ENCODE measurements around the gene CACNG6.
"Not testable (repeated sequence)": the region's sequence is repeated elsewhere in the genome, so short reads cannot be mapped to it uniquely, and the experiment has no call there.

CACNG6 gene, protein sequence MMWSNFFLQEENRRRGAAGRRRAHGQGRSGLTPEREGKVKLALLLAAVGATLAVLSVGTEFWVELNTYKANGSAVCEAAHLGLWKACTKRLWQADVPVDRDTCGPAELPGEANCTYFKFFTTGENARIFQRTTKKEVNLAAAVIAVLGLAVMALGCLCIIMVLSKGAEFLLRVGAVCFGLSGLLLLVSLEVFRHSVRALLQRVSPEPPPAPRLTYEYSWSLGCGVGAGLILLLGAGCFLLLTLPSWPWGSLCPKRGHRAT

DNA sequence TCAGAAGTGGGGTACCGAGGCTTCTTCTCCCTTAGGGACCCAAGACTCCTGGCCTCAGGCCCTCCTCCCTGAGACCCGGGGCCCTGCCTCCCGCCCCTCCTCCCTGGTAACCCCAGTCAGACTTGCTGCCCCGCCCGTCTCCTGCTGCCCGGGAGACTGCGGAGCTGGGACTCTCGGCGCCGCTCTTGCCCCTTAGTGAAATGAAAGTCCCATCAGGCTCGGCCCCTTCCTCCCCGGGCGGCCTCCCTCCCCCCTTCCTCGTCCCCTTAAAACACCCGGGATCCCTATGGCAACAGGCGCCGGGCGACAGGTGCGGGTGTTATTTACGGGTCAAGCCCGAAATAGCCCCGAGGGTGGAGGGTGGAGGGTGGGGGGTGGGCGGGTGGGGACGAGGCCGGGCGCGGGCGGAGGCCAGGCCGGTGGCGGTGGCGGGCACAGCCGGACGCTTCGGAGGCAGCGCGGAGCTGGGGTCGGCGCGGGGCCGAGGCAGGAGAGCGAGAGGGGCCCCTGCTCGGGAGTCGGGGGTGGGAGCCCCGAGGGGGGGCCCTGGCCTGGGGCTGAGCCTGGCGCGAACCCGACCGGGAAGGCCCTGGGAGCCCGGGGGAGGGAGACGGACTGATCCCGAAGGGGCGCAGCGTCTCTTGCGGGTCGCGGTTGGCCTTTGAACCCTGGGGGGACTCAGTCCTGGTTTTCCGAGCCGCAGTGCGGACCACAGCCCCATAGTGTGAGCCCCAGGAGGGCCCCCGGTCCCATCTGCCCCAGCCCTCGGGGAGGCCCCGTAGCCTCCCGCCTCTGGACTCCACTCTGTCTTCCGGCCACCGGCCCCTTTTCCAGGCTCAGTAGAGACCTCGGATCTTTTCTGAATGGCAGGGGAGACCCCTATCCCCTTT is at the start of gene CACNG6:
Gene CACNG6, plus strand, starts transcription at position 414 of the 890 bp plus-strand sequence. CDS start 1,241 bp downstream, outside the sequence.
- DNase-seq (ENCODE audit: low read depth): no peak

DNA sequence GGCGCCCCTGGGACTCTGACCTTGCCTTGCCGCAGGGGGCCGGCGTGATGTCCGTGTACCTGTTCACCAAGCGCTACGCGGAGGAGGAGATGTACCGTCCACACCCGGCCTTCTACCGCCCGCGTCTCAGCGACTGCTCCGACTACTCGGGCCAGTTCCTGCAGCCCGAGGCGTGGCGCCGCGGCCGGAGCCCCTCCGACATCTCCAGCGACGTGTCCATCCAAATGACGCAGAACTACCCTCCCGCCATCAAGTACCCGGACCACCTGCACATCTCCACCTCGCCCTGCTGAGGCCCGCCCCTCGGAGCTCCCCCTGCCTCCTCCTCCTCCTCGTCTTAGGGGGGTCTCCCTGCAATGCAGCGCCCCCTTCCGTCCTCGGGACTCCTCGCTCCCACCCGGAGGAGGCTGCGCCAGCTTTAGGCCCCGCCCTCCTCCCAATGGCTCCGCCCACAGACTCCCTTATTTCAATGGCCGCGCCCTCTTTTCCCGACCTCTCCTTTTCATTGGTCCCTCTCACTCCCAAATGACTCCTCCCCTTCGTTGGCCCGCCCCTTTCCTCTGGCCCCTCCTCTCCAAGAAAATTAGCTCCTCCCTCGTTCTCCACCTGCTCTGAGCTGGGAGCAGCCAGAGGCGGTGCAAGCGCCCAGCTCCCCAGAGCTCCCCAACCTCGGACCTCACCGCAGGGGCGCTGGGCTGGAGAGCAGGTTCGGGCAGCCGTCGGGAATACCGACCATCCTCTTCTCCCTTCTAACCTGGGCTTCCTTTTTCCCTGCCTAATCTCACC is 49.2 kb upstream of the CACNG6 start:
- DNase-seq (ENCODE audit: low read depth): no peak

DNA sequence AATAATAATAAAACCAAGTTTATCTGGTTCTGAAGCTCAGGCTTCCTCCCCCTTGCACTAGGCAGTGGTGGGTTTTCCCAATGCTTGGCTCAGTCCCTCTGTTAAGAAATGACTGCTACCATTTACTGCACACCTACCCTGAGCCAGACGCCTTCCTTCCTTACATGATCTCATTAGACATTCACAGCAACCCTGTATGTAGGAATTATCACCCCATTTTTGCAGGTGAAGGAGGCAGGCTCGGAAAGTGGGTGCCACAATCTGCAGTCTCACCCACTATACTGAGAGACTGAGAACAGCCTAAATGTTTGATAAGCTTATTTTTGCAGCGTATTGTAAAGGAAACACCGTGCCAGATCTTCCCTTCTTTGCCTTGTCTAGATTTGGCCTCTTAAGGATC is 47.0 kb upstream of the CACNG6 start:
- DNase-seq (ENCODE audit: low read depth): no peak

DNA sequence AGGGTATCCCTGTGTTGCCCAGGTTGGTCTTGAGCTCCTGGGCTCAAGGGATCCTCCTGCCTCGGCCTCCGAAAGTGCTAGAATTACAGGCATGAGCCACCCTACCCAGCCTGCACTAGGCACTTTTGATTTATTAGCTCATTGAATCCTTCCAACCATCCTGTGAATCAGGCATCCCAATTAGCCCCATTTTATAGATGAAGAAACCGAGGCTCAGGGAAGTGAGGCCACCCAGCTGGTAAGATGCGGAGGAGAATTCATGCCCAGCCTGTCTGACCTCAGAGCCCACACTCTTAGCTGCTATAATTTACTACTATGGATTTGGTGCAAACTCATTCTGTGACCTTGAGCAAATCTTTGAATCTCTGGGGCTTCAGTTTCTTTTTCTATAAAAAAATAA is 46.5 kb upstream of the CACNG6 start:
- DNase-seq (ENCODE audit: low read depth): no peak

DNA sequence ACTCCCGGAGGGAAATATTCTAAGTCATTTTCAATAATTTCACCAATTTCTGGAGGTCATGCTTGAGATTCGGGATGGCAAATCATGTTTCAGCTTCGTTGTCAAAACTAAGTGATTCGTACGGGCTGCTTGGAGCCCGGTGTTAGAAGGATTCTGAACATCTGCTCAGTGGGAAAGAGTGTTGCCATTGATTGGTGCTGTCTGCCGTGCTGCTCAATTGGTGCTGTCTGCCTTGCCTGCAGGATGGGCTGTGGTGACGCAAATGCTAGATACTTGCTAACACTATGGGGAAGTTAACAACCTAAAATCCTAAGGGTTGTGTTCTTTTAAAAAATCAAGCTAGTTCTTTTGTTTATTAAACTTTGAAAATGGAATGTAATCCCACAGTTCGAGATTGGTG is 46.0 kb upstream of the CACNG6 start:
- DNase-seq (ENCODE audit: low read depth): no peak

DNA sequence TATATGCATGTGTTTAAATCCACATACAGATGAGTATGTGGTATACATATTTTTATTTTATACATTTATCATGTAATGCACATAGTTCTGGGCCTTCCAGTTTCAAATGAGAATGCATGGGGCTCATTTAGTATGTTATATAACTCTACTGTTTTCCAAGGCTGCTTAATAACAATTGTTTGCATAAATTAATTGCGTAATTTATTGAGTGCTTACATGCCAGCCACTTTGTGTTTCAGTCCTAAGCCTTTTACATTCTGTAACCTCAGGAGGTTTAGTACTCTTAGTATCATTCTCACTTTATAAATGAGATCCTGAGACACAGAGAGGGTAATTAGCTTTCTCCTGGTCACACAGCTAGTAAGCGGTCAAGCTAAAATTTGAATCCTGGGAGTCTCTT is 45.4 kb upstream of the CACNG6 start:
- no peak for DNase-seq (ENCODE audit: low read depth)

DNA sequence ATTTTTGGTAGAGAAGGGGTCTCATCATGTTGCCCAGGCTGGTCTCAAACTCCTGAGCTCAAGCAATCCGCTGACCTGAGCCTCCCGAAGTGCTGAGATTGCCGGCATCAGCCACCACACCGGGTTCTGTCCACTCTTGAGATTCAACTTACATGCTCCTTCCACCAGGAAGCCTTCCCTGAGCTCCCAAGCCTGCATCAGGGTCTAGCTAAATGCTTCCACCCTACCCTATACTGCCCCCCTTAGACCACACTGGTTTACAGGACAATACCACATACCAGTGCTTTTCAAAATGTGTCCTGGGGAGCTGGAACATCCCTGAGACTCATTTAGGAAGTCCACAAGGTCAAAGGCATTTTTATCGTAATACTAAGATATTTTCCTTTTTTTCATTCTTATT is 43.8 kb upstream of the CACNG6 start:
- no peak for DNase-seq (ENCODE audit: low read depth)

DNA sequence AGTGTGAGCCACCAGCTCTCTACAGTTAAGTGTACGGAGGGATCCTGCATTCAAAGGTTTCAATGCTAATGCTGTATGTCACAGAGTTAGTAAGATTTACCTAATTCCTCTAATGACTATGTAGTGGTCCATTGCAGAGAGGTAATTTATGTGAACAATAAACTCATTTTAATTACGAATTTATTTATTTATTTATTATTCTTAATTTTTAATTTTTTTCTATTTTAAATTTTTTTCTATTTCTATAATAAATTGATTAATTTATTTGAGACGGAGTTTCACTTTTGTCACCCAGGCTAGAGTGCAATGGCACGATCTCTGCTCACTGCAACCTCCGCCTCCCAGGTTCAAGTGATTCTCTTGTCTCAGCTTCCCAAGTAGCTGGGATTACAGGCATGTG is 42.8 kb upstream of the CACNG6 start:
- DNase-seq (ENCODE audit: low read depth): not testable (repeated sequence)

DNA sequence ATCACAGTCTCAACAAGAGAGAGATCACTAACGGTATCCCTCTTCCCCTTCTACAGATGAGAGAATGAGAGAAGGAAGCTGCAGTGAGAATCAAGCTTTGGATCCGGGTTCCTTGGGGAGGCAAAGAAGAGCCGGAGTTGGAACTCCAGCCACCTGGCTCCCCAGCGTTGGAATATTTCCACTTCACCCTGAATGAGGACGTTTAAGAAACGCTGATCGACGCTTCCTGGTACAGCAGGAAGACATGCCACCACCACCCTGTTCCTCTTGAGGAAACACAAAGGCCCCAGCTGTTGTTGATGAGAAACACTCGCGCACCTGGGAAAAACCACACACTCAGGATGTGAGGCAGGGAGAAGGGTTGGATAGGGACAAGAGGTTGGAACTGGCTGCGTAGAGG is 40.0 kb upstream of the CACNG6 start:
- DNase-seq (ENCODE audit: low read depth): no peak

DNA sequence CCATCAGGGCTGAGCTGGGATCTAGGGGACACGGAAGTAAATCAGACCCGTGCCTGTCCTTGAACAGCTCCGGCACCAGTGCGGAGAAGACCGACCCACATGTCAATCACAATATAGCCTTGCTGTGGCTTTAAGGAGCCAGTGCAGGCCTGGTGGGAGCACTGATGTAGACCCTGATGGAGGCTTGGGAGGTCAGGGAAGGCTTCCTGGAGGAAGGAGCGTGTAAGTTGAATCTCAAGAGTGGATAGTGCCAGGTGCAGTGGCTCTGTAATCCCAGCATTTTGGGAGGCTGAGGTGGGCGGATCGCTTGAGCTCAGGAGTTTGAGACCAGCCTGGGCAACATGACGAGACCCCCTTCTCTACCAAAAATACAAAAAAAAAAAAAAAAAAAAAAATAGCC is 39.5 kb upstream of the CACNG6 start:
- DNase-seq (ENCODE audit: low read depth): no peak

DNA sequence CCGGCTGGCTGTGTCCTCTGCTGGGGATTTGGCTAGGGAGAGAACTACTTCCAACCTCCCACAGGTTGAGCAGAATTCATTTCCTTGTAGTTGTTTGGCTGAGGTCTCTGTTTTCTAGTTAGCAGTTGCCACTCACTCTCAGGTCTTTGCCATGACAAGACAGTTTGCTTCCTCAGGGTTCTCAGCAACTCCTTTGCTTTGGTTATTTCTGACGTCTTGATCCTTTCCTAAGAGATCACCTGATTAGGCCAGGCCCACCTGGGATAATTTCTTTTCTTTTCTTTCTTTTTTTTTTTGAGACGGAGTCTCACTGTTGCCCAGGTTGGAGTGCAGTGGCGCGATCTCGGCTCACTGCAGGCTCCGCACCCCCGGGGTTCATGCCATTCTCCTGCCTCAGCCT is 38.1 kb upstream of the CACNG6 start:
- no peak for DNase-seq (ENCODE audit: low read depth)

DNA sequence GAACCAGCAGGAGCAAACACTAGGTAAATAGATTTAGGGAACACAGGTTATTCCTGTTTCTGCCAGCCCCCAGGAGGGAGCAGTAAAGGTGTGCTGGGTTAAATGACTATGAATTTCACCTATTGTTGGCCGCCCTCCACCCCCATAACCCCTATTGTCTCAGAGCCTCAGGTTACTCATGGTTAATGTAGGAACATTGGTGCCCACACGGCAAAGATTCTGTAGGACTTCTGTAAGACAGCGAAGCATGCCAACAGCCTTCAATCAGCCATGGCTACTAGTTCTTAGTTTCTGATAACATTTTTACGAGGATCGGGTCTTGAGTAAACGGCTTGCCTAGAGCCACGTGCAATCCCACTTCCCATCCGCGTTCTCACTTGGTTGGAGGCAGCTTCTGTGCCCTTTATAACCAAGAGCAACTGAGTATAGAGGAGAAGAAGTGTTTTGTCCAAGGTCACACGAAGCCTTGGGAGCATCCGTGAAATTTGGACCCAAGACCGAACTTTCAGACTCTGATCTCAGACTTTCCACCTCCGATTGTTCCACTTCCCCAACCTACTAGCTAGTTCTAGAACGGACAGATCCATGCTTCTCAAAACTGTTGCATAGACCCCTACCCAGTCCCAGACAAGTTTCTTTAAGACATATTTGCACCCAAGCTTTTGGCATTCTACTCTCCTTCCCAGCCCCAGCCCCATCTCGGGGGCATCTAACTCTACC is 33.8 kb upstream of the CACNG6 start:
- no peak for DNase-seq (ENCODE audit: low read depth)

DNA sequence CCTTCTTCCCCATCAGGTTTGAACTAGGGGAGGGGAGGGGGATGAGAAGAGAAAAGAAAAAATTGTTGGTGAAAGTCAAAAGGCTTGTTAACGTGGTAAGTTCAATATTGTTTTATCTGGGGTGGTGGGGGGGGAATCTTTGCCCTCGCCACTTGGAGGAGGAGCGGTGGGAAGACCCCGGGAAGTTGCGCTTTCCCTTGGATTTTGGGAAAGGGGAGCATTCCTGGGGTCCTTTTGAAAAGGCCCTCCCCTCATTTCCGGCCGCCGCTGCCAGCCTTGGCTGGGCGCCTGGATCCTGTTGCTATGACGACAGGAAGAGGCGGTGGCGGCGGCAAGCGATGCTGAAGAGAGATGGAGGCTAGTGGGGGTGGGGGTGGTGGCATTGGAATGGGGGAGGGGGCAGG is 33.3 kb upstream of the CACNG6 start:
- no peak for DNase-seq (ENCODE audit: low read depth)

DNA sequence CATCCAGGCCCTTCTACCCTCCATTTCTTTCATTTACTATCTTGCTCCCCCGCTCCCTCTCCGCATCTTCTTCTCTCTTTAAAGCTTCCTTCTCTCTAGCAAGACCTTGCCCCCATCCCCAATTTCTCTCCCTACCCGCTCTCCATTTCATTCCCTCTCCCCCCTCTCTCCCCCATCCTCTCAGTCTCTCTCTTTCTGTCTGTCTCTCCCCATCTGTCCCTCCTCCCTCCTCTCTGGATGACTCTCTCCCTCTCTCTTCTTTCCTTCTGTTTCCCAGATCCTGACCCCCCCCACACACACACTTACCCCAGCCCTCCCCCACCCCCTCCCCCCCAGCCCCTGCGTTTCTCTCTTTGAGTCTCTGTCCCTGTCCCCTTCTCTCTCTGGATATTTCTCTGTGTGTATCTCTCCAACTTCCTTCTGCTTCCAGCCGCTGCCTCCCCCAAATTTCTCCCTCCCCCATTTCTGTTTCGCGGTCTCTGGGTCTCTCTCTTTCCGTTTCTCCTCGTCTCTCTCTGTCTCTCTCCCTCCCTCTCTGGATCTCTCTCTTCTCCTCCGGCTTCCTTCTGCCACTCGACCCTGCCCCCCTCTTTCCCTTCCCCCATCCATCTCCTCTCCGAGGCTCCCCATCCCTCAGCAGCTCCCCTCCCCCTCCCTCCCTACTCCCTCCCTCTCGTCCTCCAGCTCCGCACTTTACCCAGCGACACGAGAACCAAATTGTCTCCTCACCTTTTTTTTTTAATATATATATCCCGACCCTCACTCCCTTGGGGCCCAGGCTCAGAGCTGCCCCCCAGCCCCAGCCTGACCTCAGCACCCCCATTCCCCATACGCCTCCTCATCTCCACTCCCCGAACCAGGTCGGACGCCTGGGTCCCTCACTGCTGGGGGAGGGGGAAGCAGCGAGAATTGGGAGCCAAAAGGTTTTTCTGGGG is 32.3 kb upstream of the CACNG6 start:
- DNase-seq (ENCODE audit: low read depth): no peak

DNA sequence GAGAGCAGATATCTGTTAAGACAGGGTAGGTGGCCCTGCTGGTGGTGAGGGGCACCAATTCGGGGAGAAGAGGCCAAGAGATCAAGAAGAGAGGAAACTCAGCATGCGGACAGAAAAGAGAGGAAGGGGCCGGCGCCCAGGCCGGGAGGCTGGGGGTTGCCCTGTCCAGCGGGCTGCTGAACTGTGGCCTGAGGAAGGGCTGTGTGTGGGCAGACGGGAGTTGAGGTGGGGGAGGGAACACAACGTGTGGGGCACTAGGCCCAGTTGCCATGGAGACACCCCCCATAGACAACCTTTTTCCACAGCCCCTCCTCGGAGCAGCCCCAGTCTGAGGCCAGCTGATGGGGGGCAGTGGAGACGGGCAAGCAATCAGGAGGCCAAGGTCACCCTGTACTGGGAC is 31.2 kb upstream of the CACNG6 start:
- no peak for DNase-seq (ENCODE audit: low read depth)

DNA sequence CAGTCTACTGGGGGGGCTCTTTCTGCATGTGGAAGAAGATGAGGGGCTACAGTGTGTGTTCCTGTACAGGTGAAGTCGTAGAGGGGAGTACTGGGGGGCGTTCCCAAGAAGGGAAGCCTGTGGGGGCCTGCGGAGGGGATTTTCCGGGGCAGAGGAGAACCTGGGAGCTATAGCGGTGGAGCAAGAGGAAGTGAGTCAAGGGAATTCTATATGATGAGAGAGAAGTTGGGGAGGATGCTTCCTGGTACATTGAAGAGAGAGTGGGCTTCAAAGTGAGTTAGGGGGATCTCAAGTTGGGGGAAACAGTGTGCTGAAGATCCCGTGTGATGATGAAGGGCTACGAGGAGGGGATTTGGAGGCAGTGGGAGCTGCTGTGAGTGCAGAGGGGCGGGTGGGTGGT is 30.6 kb upstream of the CACNG6 start:
- DNase-seq (ENCODE audit: low read depth): no peak

DNA sequence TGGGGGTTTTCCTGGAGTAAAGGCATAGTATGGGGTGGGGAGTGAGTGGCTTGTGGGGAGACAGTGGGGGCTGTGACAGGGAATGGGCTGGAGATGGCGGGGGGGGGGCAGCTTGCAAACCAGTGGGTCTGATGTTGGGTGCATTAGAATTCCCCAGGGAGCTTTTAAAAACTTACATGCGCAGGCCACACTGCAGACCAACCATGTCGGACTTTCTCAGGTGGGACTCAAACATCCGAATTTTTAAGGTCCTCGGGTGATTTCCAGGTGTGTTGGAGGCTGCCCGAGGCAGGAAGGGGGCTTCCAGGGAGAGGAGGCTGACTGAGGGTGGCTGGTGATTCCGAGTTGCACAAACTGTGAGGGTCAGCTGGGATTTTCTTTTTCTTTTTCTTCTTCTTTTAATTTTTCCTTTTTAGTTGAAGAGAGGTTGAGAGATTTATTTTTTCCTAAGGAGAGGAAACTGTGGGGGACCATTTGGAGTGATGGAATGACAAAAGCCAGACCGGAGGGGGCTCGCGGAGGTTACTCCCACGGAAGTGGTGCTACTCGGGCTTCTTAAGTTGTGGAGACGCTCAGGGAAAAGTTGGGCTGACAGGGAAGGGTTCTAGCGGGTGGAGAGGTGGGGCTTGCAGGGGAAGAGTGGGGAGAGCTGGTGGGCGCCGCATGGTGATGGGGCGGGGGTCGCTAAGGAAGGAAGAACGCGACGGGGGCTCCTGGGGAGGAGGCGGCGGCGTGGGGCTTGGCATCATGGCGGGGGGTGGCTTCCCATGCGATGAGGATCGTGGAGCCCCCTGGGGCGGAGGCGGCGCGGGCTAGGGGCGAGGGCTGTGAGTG is 29.7 kb upstream of the CACNG6 start:
- no peak for DNase-seq (ENCODE audit: low read depth)

DNA sequence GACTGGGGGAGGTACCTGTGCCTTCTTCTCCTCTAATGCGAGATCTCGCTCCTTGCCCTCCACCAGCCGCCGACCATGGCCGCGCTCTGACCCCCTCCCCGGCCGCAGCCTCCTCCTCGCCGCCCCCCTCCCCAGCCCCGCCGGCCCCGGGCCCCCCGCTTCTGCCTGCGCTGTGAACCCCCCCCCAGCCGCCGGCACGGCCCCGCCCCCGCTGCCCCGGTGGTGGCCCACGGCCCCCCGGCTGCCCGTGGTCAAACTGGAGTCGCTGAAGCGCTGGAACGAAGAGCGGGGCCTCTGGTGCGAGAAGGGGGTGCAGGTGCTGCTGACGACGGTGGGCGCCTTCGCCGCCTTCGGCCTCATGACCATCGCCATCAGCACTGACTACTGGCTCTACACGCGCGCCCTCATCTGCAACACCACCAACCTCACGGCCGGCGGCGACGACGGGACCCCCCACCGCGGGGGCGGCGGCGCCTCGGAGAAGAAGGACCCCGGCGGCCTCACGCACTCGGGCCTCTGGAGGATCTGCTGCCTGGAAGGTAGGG is 28.5 kb upstream of the CACNG6 start, which contains the start of gene CACNG8:
Gene CACNG8, plus strand, starts transcription at position 51 of the 545 bp plus-strand sequence.
- DNase-seq (ENCODE audit: low read depth): no peak

DNA sequence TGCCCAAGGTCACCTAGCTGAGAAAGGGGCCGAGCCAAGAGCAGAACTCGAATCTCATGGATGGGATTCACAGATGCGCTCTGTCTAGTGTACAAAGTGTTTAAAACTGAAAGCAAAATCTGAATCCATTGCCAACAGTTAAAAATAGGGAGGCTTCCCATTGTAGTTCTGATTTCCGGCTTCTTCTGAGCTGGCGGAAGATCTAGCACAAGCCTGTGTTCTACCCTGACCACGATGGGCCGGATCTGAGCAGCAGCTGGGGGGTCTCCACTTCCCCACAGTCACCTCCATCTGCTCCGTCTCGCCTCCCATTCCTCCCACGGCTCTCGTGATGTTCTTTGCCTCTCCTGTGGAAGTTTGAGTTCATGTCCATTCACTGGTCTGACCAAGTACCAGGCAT is 26.3 kb upstream of the CACNG6 start:
- no peak for DNase-seq (ENCODE audit: low read depth)

DNA sequence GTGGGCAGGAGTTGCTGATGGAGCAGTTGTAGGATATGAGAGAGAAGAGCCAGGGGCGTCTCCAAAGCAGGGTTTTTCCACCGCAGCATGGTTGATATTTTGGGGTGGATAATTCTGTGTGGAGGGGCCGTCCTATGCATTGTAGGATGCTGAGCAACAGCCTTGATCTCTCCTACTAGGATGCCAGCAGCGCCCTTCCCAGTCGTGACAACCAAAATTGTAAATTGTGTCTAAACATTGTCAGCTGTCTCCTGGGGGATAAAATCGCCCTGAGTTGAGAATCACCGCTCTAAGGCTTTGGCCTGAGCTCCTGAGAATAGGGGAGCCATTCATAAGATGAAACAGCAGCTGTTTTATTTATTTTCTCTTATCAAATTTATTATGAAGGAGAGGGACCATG is 24.5 kb upstream of the CACNG6 start:
- DNase-seq (ENCODE audit: low read depth): no peak

All from HS-5 (cell line).